Tongue (tissue), 2 donors: ENCODE measurements around the gene TSPAN32. TPM values are rescaled to one million over a fixed set of nuclear protein-coding genes. Genes with fewer than 3 reads are reported as not detected.

Source experiments
- DNase-seq: peaks from one replicate; pipeline ENCODE4 v3.0.0-alpha.2; 2015
- total RNA-seq: library from RNA; depleted of rRNA; stranded (reverse); fragments of >200 nt; gene quantifications from one replicate; pipeline ENCODE4 v1.2.3, GENCODE V29; 2014

TSPAN32 gene
- total RNA-seq, 1 donor from 2014 or later = 2.1 TPM

DNA sequence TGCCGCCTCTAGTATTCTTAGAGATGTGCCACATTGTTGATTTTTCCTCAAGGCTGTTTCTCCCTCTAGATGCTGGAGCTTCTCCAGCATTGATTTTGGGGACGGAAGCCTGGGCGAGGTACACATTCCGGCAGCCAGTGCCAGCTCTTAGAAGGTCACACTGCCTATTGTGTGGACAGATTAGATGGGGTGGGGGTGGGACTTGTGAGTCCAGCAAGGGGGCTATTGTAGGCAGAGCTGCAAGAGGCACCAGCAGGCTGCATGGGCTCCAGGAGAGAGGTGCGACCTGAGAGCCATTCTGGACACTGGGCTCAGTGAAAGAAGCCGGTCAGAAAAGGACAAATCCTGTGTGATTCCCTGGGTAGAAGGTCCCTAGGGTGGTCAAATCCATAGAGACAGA lies 12.5 kb upstream of the TSPAN32 start:
- DNase-seq = no peak

- no peak for DNase-seq
These were observed 12.0 kb upstream of the TSPAN32 start for GRCh38 chr11:2289859-2290258.

GRCh38 chr11:2290351-2290841 lies 11.4 kb upstream of the TSPAN32 start:
- no peak for DNase-seq

DNA sequence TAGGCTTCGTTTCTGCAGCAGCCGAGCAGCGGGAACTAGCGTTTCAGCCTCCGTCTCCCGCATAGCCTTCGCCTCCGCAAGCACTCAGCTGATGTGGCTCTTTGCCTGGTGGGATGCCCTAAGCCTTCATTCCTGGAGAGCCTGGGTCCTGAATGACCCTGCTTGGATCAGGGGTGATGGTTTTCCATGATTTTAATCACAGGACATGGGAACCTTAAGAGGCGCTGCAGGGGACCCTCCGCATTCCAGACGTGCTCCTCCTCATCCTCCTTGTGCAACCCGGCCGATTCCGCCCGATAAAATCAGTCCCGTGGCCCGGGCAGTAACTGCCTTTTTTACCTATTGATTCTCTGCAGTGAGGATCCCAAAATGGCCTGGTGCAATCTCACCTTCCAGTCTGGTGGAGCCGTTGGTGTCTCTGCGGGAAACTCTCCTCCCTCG lies 8.3 kb upstream of the TSPAN32 start:
- DNase-seq = no peak

DNA sequence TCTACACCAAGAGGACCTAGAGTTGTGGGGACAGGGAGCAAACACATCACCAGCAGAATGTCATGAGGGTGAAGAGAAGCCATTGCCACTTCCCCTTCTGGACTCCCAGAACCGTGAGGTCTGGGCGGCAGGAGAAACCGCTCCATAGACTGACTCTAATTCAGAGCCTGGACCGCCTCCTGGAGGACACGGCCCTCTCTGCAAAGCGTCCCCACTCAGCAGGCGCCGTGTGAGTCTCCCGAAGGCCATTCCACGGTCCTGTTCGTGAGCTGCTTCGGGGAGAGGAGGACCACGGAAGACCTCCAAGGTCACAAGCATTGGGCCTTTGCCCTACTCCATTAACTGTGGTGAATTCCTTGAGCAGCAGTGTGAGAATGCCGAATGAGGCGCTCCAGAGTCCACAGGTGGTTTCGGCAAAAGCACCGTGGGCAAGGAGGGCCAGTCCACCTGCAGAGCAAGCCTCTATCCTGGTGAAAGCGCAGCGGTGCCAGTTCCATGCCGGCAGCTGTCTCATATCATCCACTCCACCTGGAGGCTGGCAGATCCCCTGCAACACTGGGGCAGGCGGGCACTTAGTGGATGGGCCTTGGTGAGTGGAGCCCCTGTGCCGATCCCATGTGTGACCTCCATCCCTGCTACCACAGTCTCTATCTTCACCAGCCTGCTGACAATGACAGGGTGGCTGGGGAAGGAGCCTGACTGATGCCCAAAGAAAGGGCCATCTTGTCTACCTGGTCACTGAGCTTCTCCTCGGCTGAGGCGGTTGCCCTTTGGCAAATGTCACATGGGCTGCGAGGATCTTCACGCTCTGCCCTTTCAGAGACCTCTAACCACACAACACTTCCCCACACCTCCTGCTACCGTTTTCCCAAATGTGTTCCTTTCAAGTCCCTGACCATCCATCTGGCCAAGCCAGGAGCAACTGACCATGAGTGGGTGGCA lies 7.6 kb upstream of the TSPAN32 start:
- no peak for DNase-seq

- DNase-seq = no peak
These were observed 6.9 kb upstream of the TSPAN32 start for GRCh38 chr11:2294926-2295290.

DNA sequence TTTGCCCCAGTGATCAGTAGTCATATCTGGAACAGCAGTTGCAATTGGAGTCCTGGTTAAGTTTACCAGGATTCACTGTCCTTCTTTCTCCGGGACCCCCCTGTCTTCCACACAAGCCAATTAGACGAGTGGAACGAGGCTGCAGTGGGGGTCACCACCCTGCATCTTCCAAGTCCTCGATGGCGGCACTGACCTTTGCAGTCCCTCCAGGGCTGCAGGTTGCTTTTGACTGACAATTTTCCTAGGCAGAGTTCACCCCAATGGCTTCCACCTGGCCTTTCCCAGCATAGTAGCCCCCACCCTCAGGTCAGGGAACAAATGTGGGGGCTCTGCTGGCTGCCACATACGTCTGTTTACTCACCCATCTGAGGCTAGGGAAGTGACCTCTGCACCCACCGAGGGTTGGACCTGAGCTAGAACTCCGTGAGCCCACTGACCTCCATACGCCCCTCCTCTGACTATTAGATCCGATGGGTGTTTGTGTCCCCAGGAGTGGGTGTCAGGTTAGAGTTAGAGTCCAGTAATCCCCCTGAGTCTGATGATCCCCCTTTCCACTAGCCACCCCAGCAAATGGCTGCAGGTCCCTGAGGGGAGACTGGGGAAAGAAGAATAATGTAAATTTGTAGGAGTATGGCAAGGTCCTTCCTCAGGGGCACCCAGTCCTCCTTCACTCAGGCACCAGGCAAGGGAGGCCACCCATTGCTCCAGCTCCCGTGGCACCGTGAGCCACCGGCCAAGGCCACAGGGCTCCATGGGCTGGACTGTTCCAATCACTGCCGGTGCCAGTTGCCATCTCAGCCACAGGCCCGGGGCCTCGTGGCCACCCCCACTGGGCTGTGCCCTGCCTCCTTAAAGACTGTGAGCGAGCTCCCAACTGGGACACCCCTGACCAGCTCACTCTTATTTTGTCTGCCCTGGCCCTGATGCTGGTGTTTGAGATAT lies 5.6 kb upstream of the TSPAN32 start:
- no peak for DNase-seq

DNA sequence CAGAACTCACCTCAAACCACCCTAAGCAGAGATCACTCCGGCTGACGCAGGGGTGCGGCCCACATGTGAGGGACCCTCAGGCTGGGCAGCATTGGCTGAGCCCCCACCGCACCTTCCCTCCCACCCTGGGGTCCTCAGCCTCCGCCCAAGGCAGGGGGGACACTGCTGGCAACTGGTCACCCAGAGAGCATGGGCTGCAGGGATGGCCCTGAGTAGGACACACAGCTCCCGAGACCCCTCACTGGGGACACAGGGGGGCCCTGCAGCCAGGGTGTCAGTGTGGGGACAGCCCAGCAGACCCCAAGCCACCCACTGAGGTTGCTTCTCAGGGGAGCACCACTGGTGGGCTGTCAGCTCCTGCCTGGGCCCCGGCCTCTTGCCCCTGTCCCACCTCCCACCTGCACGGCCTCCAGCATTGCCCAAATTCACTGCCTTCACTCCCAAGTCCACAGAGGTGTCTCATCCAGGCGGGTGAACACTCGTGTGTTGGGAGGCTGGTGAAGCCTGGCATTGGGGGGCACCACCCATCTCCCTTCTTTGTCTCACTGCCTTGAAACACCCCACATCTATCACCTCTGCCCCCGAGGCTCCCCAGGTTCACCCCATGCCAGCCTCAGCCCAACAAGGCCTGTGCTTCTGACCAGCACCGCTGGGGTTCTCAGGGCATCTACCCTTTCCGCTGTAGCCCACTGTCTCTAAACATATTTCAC lies 4.7 kb upstream of the TSPAN32 start:
- DNase-seq = no peak

- DNase-seq = no peak
These were observed 4.2 kb upstream of the TSPAN32 start for GRCh38 chr11:2297623-2298030.

- DNase-seq = no peak
These were observed 3.5 kb upstream of the TSPAN32 start for GRCh38 chr11:2298131-2298794.

GRCh38 chr11:2298795-2299761 lies 2.7 kb upstream of the TSPAN32 start:
- peak; percentile 51 for DNase-seq

DNA sequence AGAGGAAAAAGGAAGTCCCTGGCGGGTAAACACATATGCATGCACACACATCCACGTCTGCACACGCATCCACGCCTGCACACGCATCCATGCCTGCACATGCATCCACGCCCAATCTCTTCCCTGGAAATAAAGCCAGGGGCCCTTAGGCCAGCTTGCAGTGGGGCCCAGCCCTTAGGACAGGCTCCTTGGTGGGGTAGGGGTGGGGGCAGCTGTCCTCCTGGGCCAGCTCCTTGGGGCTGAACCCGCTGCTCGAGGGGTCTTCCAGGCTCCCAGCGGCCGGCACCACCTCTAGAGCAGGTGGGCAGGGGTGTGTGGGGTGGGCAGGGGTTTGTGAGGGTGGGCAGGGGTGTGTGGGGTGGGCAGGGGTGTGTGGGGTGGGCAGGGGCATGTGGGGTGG lies 2.0 kb upstream of the TSPAN32 start:
- no peak for DNase-seq

GRCh38 chr11:2300290-2300935 lies 1.4 kb upstream of the TSPAN32 start:
- no peak for DNase-seq

- no peak for DNase-seq
These were observed 730 bp upstream of the TSPAN32 start for GRCh38 chr11:2300936-2301630.

DNA sequence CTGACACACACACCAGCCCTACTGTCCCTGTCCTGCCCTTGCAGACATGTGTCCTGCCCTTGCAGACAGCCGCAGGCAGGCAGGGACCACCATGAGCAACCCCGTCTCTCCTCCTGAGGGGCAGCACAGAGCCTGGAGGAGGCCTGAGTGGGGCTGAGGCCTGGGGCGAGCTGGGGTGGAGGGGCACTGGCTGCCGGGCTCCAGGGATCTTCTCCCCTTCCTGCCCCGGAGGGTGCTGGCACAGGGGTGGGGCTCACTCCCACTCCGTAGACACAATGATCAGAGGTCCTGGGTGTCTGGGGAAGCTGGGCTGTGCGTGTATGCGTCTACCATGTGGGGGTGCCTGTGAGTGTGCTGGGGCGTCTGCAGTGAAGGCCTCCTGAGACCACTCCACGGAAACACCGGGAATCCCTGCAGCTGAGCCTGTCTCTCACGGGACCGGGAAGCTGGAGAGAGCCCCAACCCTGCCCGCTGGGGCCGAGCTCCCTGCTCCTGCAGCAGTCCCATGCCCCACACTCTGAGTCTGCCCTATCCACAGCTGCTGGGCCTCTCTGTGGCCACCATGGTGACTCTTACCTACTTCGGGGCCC lies 588 bp downstream of the TSPAN32 start:
- DNase-seq = no peak

DNA sequence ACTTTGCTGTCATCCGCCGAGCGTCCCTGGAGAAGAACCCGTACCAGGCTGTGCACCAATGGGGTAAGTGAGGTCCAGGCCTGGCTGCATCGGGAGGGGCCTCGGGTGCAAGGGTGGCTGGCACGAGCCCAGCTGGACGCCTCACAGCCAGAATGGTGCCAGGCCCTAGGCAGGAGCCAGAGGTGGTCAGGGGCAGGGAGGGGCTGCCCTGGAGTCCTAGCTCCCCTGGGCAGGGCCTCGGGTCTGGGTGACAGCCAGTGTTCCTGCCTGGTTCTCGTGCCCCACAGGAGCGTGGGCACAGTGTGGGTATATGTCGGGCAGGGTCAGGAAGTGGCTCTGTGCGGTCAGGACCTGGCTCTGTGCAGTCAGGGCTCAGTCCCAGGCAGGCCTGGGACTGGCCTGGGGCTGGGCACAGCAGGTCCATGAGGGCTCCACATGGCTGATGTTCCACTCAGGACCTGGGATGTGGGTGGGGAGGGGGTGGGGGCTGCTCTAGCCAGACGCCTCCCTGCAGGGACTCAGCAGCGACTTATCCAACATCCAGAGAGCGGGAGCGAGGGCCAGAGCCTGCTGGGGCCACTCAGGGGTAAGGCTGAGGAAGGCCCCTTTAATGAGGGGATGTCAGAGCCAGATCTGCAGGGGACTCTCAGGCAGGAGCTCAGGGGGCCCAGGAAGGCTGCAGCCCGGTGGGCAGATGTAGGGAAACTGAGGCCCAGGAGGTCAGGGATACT lies 1.2 kb downstream of the TSPAN32 start:
- no peak for DNase-seq

DNA sequence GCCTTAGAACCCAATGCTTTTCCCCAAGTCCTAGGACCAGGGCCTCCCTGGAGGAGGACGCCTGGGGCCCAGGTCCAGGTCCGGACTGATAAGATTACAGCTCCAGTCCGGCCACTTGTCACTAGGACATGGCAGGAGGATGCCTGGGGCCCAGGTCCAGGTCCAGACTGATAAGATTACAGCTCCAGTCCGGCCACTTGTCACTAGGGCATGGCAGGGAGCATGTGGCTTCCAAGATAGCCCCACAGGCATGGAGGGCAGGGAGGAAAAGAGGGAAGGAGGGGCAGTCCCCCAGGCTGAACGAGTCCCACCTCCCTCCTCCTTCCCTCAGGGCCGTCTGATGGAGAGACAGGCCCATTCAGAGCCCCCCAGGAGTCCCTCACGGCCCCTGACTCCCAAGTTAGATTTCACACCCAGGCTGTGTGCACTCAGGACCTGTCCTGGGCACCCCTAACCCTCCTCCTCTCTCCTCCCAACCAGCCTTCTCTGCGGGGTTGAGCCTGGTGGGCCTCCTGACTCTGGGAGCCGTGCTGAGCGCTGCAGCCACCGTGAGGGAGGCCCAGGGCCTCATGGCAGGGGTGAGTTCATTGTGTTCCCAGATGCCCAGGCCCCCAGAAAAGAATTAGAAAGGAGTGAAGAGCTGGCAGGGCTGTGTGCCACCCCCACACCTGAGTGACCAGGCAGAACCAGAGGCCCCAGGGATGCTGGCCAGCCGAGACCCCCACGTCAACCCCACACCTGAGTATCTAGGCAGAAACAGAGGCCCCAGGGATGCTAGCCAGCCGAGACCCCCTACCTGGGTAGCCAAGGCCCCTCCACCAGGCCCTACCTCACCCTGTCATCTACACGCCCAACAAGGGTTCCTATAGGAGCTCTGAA lies 2.1 kb downstream of the TSPAN32 start:
- DNase-seq = no peak
